SK-N-SH treated with all-trans-retinoic acid at 6 μM for 48 hours (cell line): ENCODE measurements around the gene FANCB.

Experiments
- ATAC-seq: fragments of 200-7000 bp; cut with Tn5 transposase; 3 replicates; pipeline ENCODE4 v1.9.1; 2020; ENCODE audit warnings: mild to moderate bottlenecking, moderate library complexity
- ARNTL ChIP-seq: fragments of 450-650 bp; formaldehyde crosslinking; IDR thresholded peaks from 2 replicates; pipeline ENCODE4 v1.5.0; 2020; ENCODE audit warnings: low read depth, mild to moderate bottlenecking, moderate library complexity, borderline replicate concordance
- BACH2 ChIP-seq: fragments of 250-450 bp; sonication (Bioruptor Pico); IDR thresholded peaks from 2 replicates; pipeline ENCODE4 v1.9.0; 2021; ENCODE audit warnings: mild to moderate bottlenecking, borderline replicate concordance
- CSDC2 ChIP-seq: fragments of 250-450 bp; sonication (Bioruptor Pico); IDR thresholded peaks from 2 replicates; pipeline ENCODE4 v1.5.0; 2020; ENCODE audit warnings: mild to moderate bottlenecking, moderate library complexity
- CSRNP3 ChIP-seq: fragments of 250-450 bp; sonication (Bioruptor Pico); IDR thresholded peaks from 2 replicates; pipeline ENCODE4 v1.5.1; 2021; ENCODE audit warnings: mild to moderate bottlenecking, moderate library complexity
- GLIS3 ChIP-seq: fragments of 250-450 bp; sonication (Bioruptor Pico); IDR thresholded peaks from 2 replicates; pipeline ENCODE4 v1.5.0; 2020; ENCODE audit warnings: mild to moderate bottlenecking, moderate library complexity
- ISL1 ChIP-seq: fragments of 250-450 bp; sonication (Bioruptor Pico); IDR thresholded peaks from 2 replicates; pipeline ENCODE4 v2.1.2; 2022; ENCODE audit warnings: mild to moderate bottlenecking, moderate library complexity
- PATZ1 ChIP-seq: fragments of 250-450 bp; sonication (Bioruptor Pico); IDR thresholded peaks from 2 replicates; pipeline ENCODE4 v1.8.0; 2020; ENCODE audit warnings: mild to moderate bottlenecking, moderate library complexity, borderline replicate concordance
- POU6F1 ChIP-seq: fragments of 250-450 bp; sonication (Bioruptor Pico); IDR thresholded peaks from 2 replicates; pipeline ENCODE4 v1.8.0; 2021; ENCODE audit warnings: low read depth, mild to moderate bottlenecking, moderate library complexity, borderline replicate concordance
- PPARA ChIP-seq: fragments of 250-450 bp; sonication (Bioruptor Pico); IDR thresholded peaks from 2 replicates; pipeline ENCODE4 v1.5.0; 2020; ENCODE audit warnings: mild to moderate bottlenecking, borderline replicate concordance
- RARB ChIP-seq: fragments of 250-450 bp; sonication (Bioruptor Pico); IDR thresholded peaks from 2 replicates; pipeline ENCODE4 v1.8.0; 2021; ENCODE audit warnings: mild to moderate bottlenecking, moderate library complexity
- SNAI2 ChIP-seq: fragments of 250-450 bp; sonication (Bioruptor Pico); IDR thresholded peaks from 2 replicates; pipeline ENCODE4 v1.5.0; 2020; ENCODE audit warnings: mild to moderate bottlenecking, moderate library complexity
- TCF4 ChIP-seq: fragments of 250-450 bp; sonication (Bioruptor Pico); IDR thresholded peaks from 2 replicates; pipeline ENCODE4 v1.8.0; 2021; ENCODE audit warnings: mild to moderate bottlenecking, moderate library complexity, borderline replicate concordance
- TOX ChIP-seq: fragments of 250-450 bp; sonication (Bioruptor Pico); IDR thresholded peaks from 2 replicates; pipeline ENCODE4 v1.8.0; 2021; ENCODE audit warnings: mild to moderate bottlenecking, moderate library complexity, borderline replicate concordance
- ZFP3 ChIP-seq: fragments of 250-450 bp; sonication (Bioruptor Pico); IDR thresholded peaks from 2 replicates; pipeline ENCODE4 v1.5.0; 2020; ENCODE audit warnings: mild to moderate bottlenecking, moderate library complexity
- ZFP30 ChIP-seq: fragments of 450-650 bp; formaldehyde crosslinking; IDR thresholded peaks from 2 replicates; pipeline ENCODE4 v1.5.0; 2022; ENCODE audit warnings: mild to moderate bottlenecking, moderate library complexity
- ZNF565 ChIP-seq: fragments of 450-650 bp; formaldehyde crosslinking; conservative IDR thresholded peaks from 2 replicates; pipeline ENCODE4 v1.5.0; 2020; ENCODE audit warnings: low read depth, mild to moderate bottlenecking, moderate library complexity
- ZNF70 ChIP-seq: fragments of 450-650 bp; formaldehyde crosslinking; IDR thresholded peaks from 2 replicates; pipeline ENCODE4 v1.5.0; 2020; ENCODE audit warnings: mild to moderate bottlenecking, moderate library complexity
- ZNF8 ChIP-seq: fragments of 450-650 bp; formaldehyde crosslinking; IDR thresholded peaks from 2 replicates; pipeline ENCODE4 v1.5.0; 2020; ENCODE audit warnings: mild to moderate bottlenecking, moderate library complexity

Gene FANCB

GRCh38 chrX:14817571-14817970 is 55.3 kb downstream of the FANCB start:
- ATAC-seq: no peak
- TF ChIP-seq TCF4 (CRISPR knock-in tag): no peak
- TF ChIP-seq ISL1 (CRISPR knock-in tag): peak; percentile 61
- TF ChIP-seq ZNF565: no peak

GRCh38 chrX:14802943-14803710 is 69.7 kb downstream of the FANCB start:
- peak; percentile 71 for ATAC-seq
- no peak for TF ChIP-seq ZNF70 (CRISPR knock-in tag)
- TF ChIP-seq ISL1 (CRISPR knock-in tag): no peak
- no peak for TF ChIP-seq ZNF565
- TF ChIP-seq RARB (CRISPR knock-in tag): no peak
- TF ChIP-seq BACH2 (CRISPR knock-in tag): no peak
- TF ChIP-seq PATZ1 (CRISPR knock-in tag): no peak
- no peak for TF ChIP-seq ZNF8 (CRISPR knock-in tag)

- ATAC-seq: peak; percentile 45
- TF ChIP-seq GLIS3 (CRISPR knock-in tag): no peak
- no peak for TF ChIP-seq ARNTL
- no peak for TF ChIP-seq TOX (CRISPR knock-in tag)
- no peak for TF ChIP-seq CSDC2 (CRISPR knock-in tag)
- no peak for TF ChIP-seq ZNF565
- TF ChIP-seq ZFP3 (CRISPR knock-in tag): no peak
- TF ChIP-seq ZNF70 (CRISPR knock-in tag): no peak
- no peak for TF ChIP-seq ZFP30 (CRISPR knock-in tag)
- TF ChIP-seq POU6F1 (CRISPR knock-in tag): no peak
- TF ChIP-seq CSRNP3: no peak
- TF ChIP-seq, all 23 proteins: peak for 0
These were observed 71.7 kb downstream of the FANCB start for GRCh38 chrX:14801136-14801535.

GRCh38 chrX:14798805-14799397 is 74.0 kb downstream of the FANCB start:
- no peak for TF ChIP-seq TCF4 (CRISPR knock-in tag)
- no peak for TF ChIP-seq RARB (CRISPR knock-in tag)
- TF ChIP-seq BACH2 (CRISPR knock-in tag): no peak
- TF ChIP-seq PPARA: no peak
- TF ChIP-seq SNAI2 (CRISPR knock-in tag): no peak
- TF ChIP-seq ZNF8 (CRISPR knock-in tag): no peak
- TF ChIP-seq GLIS3 (CRISPR knock-in tag): no peak
- no peak for TF ChIP-seq ZFP30 (CRISPR knock-in tag)
- TF ChIP-seq PATZ1 (CRISPR knock-in tag): no peak
- no peak for TF ChIP-seq ISL1 (CRISPR knock-in tag)
- TF ChIP-seq, all 23 proteins: peak for 0
- no peak for ATAC-seq
